GM12801 (cell line): ENCODE measurements around the gene PAEP.

ENCODE experiments used
- CTCF ChIP-seq: IDR thresholded peaks from one replicate; pipeline ENCODE4 v1.5.1; 2011; ENCODE audit warnings: control low read depth; ENCODE audit not compliant: insufficient read length; ENCODE audit errors: extremely low read depth

The PAEP gene

DNA sequence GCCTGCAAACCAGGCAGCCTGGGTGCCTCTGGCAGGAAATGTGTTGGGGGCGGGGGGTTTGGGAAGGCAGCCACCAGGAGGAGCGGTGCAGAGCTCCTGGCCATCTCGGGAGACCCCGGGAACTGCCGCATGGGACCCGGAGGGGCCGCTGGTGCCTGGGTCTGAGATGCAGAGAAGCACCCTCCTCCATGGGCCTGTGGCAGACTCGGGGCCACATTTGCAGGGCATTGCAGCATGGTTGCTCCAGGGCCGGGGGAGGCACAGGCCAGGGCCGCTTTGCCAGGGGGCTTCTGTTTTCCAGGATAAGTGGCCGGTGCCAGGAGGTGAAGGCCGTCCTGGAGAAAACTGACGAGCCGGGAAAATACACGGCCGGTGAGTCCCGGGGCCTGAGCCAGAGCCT lies 38.6 kb upstream of the PAEP start:
- TF ChIP-seq CTCF = no peak

- no peak for TF ChIP-seq CTCF
Observed at GRCh38 chr9:135523521-135524129, 37.9 kb upstream of the PAEP start.

- TF ChIP-seq CTCF = no peak
Observed at GRCh38 chr9:135524130-135524861, 37.3 kb upstream of the PAEP start.

DNA sequence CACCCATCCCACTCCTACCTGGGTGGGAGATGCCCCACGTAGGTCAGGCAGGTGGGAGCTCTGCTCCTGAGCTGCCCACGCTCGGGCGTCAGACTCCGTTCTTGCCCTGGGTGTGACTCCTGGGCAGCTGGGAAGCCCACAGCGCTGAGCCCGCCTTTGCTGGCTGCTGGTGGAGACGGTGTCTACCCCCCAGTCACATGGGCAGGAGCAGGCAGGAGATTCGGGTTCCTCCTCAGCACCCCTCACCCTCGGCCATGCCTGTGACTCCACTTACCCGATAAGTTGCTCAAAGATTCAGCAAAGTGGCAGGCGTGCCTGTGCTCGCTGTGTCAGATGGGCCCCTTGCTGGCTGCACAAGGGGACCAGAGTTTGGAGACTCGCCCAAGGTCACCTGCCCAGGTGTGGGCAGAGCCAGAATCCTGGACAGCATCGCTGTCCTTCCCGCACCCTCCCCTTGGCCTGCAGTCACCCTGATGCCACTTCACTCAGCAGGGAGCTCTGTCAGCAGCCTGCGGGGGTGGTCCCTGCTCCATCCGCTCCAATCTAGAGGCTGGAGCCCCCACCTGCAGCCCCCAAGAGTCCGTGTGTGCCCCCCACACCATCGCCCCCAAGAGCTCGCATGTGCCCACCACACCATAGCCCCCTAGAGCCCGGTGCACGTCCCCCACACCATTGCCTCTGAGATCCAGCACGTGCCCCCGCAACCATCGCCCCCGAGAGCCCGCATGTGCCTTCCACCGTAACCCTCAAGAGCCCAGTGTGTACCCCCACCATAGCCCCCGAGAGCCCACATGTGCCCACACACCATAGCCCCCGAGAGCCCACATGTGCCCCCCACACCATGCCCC lies 36.1 kb upstream of the PAEP start:
- no peak for TF ChIP-seq CTCF

DNA sequence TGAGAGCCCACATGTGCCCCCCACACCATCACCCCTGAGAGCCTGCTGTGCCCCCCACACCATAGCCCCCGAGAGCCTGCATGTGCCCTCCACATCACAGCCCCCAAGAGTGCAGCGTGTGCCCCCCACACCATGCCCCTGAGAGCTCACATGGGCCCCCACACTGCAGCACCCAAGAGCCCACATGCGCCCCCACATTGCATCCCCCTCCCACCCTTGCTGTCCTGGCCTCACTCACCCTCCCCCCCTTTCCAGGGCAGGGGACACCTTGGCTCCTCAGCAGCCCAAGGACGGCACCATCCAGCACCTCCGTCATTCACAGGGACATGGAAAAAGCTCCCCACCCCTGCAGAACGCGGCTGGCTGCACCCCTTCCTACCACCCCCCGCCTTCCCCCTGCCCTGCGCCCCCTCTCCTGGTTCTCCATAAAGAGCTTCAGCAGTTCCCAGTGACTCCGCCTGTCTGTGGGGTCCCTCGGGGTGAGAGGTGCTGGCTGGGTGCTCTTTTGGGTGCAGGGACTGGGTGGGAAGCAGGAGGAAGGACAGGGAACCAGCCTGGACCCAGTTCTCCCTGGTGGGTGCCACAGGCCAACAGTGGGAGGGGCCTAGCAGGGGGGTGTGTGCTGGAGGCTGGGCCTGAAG lies 35.3 kb upstream of the PAEP start:
- TF ChIP-seq CTCF = no peak

- no peak for TF ChIP-seq CTCF
Observed at GRCh38 chr9:135526730-135527571, 34.6 kb upstream of the PAEP start.
